H9 (cell line): ENCODE results near the gene GRB2. TPM values are rescaled to one million over a fixed set of nuclear protein-coding genes. Genes with fewer than 3 reads are reported as not detected.

Experiments used
- DNase-seq: peaks from one replicate; pipeline ENCODE4 v3.0.0-alpha.2; 2017
- H2AFZ ChIP-seq: one replicate; pipeline ENCODE4 v1.6.1; 2013; ENCODE audit warnings: mild to moderate bottlenecking, low read length, control low read depth, moderate library complexity
- H2AK5ac ChIP-seq: 2 replicates; pipeline ENCODE4 v1.6.1; 2013; ENCODE audit warnings: low read length, control low read depth, mixed read lengths; ENCODE audit not compliant: insufficient read length
- H2BK120ac ChIP-seq: one replicate; pipeline ENCODE4 v1.6.1; 2013; ENCODE audit warnings: low read depth, mild to moderate bottlenecking, low read length, control low read depth, inconsistent platforms; ENCODE audit not compliant: poor library complexity, severe bottlenecking
- H2BK12ac ChIP-seq: 2 replicates; pipeline ENCODE4 v1.6.1; 2013; ENCODE audit warnings: low read length, control low read depth, mixed read lengths, low read depth; ENCODE audit not compliant: insufficient read length
- H2BK15ac ChIP-seq: 2 replicates; pipeline ENCODE4 v1.6.1; 2013; ENCODE audit warnings: low read depth, low read length, control low read depth
- H2BK20ac ChIP-seq: one replicate; pipeline ENCODE4 v1.6.1; 2013; ENCODE audit warnings: low read depth, mild to moderate bottlenecking, low read length, control low read depth, inconsistent platforms; ENCODE audit not compliant: poor library complexity, severe bottlenecking
- H2BK5ac ChIP-seq: 2 replicates; pipeline ENCODE4 v1.6.1; 2013; ENCODE audit warnings: low read length, control low read depth, mixed read lengths; ENCODE audit not compliant: insufficient read length
- H3K14ac ChIP-seq: 2 replicates; pipeline ENCODE4 v1.6.1; 2013; ENCODE audit warnings: low read length, control low read depth; ENCODE audit not compliant: insufficient read depth
- H3K18ac ChIP-seq: 2 replicates; pipeline ENCODE4 v1.6.1; 2013; ENCODE audit warnings: low read depth, mild to moderate bottlenecking, mixed read lengths, low read length, control low read depth; ENCODE audit not compliant: insufficient read length
- H3K23ac ChIP-seq: 2 replicates; pipeline ENCODE4 v1.6.1; 2013; ENCODE audit warnings: low read length, control low read depth, mixed read lengths, low read depth; ENCODE audit not compliant: insufficient read length
- H3K23me2 ChIP-seq: 2 replicates; pipeline ENCODE4 v1.6.1; 2013; ENCODE audit warnings: low read depth, mild to moderate bottlenecking, mixed read lengths, low read length, control low read depth; ENCODE audit not compliant: insufficient read length, poor library complexity, severe bottlenecking
- H3K27ac ChIP-seq: 2 replicates; pipeline ENCODE4 v1.5.1; 2013; ENCODE audit warnings: low read length, control low read depth, mixed read lengths, low read depth; ENCODE audit not compliant: insufficient read length
- H3K27me3 ChIP-seq: 2 replicates; pipeline ENCODE4 v1.6.1; 2013; ENCODE audit warnings: low read length, control low read depth, inconsistent platforms; ENCODE audit not compliant: insufficient read depth
- H3K4ac ChIP-seq: 2 replicates; pipeline ENCODE4 v1.6.1; 2013; ENCODE audit warnings: low read depth, mild to moderate bottlenecking, control low read depth, inconsistent platforms, low read length, moderate library complexity
- H3K4me1 ChIP-seq: 2 replicates; pipeline ENCODE4 v1.6.1; 2013; ENCODE audit warnings: low read length, control low read depth, inconsistent platforms; ENCODE audit not compliant: insufficient read depth
- H3K4me2 ChIP-seq: 2 replicates; pipeline ENCODE4 v1.6.1; 2013; ENCODE audit warnings: low read length, control low read depth, mixed read lengths; ENCODE audit not compliant: insufficient read length, insufficient read depth
- H3K56ac ChIP-seq: 2 replicates; pipeline ENCODE4 v1.6.1; 2013; ENCODE audit warnings: low read depth, mild to moderate bottlenecking, mixed read lengths, low read length, control low read depth; ENCODE audit not compliant: insufficient read length
- H3K79me1 ChIP-seq: 2 replicates; pipeline ENCODE4 v1.6.1; 2013; ENCODE audit warnings: low read depth, mild to moderate bottlenecking, moderate library complexity, low read length, control low read depth, inconsistent platforms; ENCODE audit not compliant: insufficient read depth, poor library complexity, severe bottlenecking
- H3K79me2 ChIP-seq: 2 replicates; pipeline ENCODE4 v1.6.1; 2013; ENCODE audit warnings: low read length, control low read depth, inconsistent platforms; ENCODE audit not compliant: insufficient read depth
- H3K9ac ChIP-seq: 2 replicates; pipeline ENCODE4 v1.6.1; 2013; ENCODE audit warnings: low read length, control low read depth, mixed read lengths; ENCODE audit not compliant: insufficient read length; ENCODE audit errors: extremely low read depth
- H3K9me3 ChIP-seq: one replicate; pipeline ENCODE4 v1.6.1; 2013; ENCODE audit warnings: low read depth, low read length, inconsistent platforms; ENCODE audit not compliant: control insufficient read depth
- H3T11ph ChIP-seq: one replicate; pipeline ENCODE4 v1.6.1; 2013; ENCODE audit warnings: mild to moderate bottlenecking, low read length, control low read depth, inconsistent platforms
- H4K20me1 ChIP-seq: one replicate; pipeline ENCODE4 v1.6.1; 2013; ENCODE audit not compliant: control insufficient read depth, insufficient read length, insufficient read depth
- H4K5ac ChIP-seq: 2 replicates; pipeline ENCODE4 v1.6.1; 2013; ENCODE audit warnings: low read depth, mild to moderate bottlenecking, mixed read lengths, low read length, control low read depth; ENCODE audit not compliant: insufficient read length
- H4K8ac ChIP-seq: replicated peaks from 2 replicates; pipeline ENCODE4 v1.6.1; 2013; ENCODE audit warnings: low read length, control low read depth, mixed read lengths, low read depth; ENCODE audit not compliant: insufficient read length
- H4K91ac ChIP-seq: 2 replicates; pipeline ENCODE4 v1.6.1; 2013; ENCODE audit warnings: low read depth, mild to moderate bottlenecking, moderate library complexity, mixed read lengths, low read length, control low read depth; ENCODE audit not compliant: insufficient read length
- H3K27ac Mint-ChIP-seq, 3 experiments: 2 replicates in 2 of 3; 3 replicates in 1 of 3; pipeline ENCODE4 v1.8.0; 2020 to 2021; ENCODE audit warnings: mixed read lengths in 3 of 3, mild to moderate bottlenecking in 1 of 3, moderate library complexity in 1 of 3
- H3K27me3 Mint-ChIP-seq: 2 replicates; pipeline ENCODE4 v1.8.0; 2021; ENCODE audit warnings: low read depth, mild to moderate bottlenecking, moderate library complexity, mixed read lengths
- H3K36me3 Mint-ChIP-seq, 3 experiments: 2 replicates in 2 of 3; 3 replicates in 1 of 3; pipeline ENCODE4 v1.8.0; 2020 to 2021; ENCODE audit warnings: low read depth in 3 of 3, mixed read lengths in 3 of 3; ENCODE audit not compliant: insufficient read depth in 1 of 3
- H3K4me1 Mint-ChIP-seq, 2 experiments: 2 replicates each; pipeline ENCODE4 v1.8.0; 2020; ENCODE audit warnings: mixed read lengths in 2 of 2
- H3K4me3 Mint-ChIP-seq, 2 experiments: 2 replicates in 1 of 2; 3 replicates in 1 of 2; pipeline ENCODE4 v1.8.0; 2020 to 2021; ENCODE audit warnings: mild to moderate bottlenecking in 2 of 2, mixed read lengths in 2 of 2, moderate library complexity in 1 of 2
- H3K9me3 Mint-ChIP-seq, 2 experiments: 2 replicates in 1 of 2; 3 replicates in 1 of 2; pipeline ENCODE4 v1.8.0; 2020; ENCODE audit warnings: mild to moderate bottlenecking in 2 of 2, mixed read lengths in 2 of 2, moderate library complexity in 1 of 2
- CTCF ChIP-seq: fragments of 200-600 bp; sonication (generic); conservative IDR thresholded peaks from 3 replicates; pipeline ENCODE4 v1.8.0; 2021; ENCODE audit warnings: antibody characterized with exemption, mild to moderate bottlenecking
- WGBS: extraction: QIAGEN DNeasy Blood & Tissue Kit; methylation state at CpG from one replicate; pipeline ENCODE4 v1.1.7; 2013; ENCODE audit warnings: missing lambda C conversion rate, low lambda C conversion rate, mixed read lengths; ENCODE audit not compliant: insufficient read length; ENCODE audit errors: extremely low coverage; 5-methylcytosine and 5-hydroxymethylcytosine counted together
- total RNA-seq: library from RNA; stranded (reverse); gene quantifications from 2 replicates; pipeline ENCODE4 v1.2.1, GENCODE V29; 2021

GRB2 gene
- total RNA-seq, 1 experiment from 2014 or later: 91.7 TPM

GRCh38 chr17:75335315-75335714 is 70.2 kb downstream of the GRB2 start:
- H3K27me3 ChIP-seq: no peaks in the 10 kb centered on the region
- H2AK5ac ChIP-seq: no peak overlapping the region
- H4K91ac ChIP-seq: no peak overlapping the region
- H4K5ac ChIP-seq: no peak overlapping the region
- H3K27ac ChIP-seq: no peak overlapping the region
- peaks cover 20 to 21% of the 10 kb centered on the region in 2 experiments for H3K4me1 Mint-ChIP-seq
- H3K4me1 ChIP-seq: no peaks in the 10 kb centered on the region; the same call in 1 of the 2 replicates
- no peak overlapping the region for H3K9ac ChIP-seq
- H3K18ac ChIP-seq: no peak overlapping the region
- H2BK15ac ChIP-seq: no peak overlapping the region
- no peak overlapping the region for H2BK120ac ChIP-seq
- H2BK12ac ChIP-seq: no peak overlapping the region
- no peaks in the 10 kb centered on the region for H3K9me3 Mint-ChIP-seq
- no peak for TF ChIP-seq CTCF
- H3K23me2 ChIP-seq: no peaks in the 10 kb centered on the region
- no peak overlapping the region for H4K8ac ChIP-seq
- H3K36me3 Mint-ChIP-seq: peaks cover 0 to 2% (median 0%) of the 10 kb centered on the region in 3 experiments; a peak in 5 of 7 replicates
- no peak overlapping the region for H2BK20ac ChIP-seq
- H3K4me3 Mint-ChIP-seq: no peak overlapping the region
- WGBS: no CpG with 5 or more reads among the region's 3 CpGs
- DNase-seq: no peak
- no peaks in the 10 kb centered on the region for H4K20me1 ChIP-seq
- H3K27me3 Mint-ChIP-seq: no peaks in the 10 kb centered on the region
- no peak overlapping the region for H3K23ac ChIP-seq
- no peak overlapping the region for H3K4ac ChIP-seq
- H3K4me2 ChIP-seq: no peak overlapping the region
- H3K79me2 ChIP-seq: peaks cover 2% of the 10 kb centered on the region; the same call in 1 of the 2 replicates
- no peak overlapping the region for H3K27ac Mint-ChIP-seq
- H3K9me3 ChIP-seq: no peaks in the 10 kb centered on the region
- peaks cover 4% of the 10 kb centered on the region for H3K79me1 ChIP-seq
- H3T11ph ChIP-seq: no peak overlapping the region
- H3K56ac ChIP-seq: no peak overlapping the region
- H2AFZ ChIP-seq: no peak overlapping the region
- no peak overlapping the region for H2BK5ac ChIP-seq
- H3K14ac ChIP-seq: no peak overlapping the region
